ENCODE measurements around the gene EIF5. TPM values are rescaled to one million over a fixed set of nuclear protein-coding genes. Genes with fewer than 3 reads are reported as not detected.

The EIF5 gene
- total RNA-seq, 6 donors from 2014 or later: 103 to 265 (median 176) TPM

- no peaks in the 10 kb centered on the region for H3K9me3 ChIP-seq
- TF ChIP-seq POLR2A (IDR thresholded peaks at IDR 0.05) (no peak), EP300 (IDR thresholded peaks at IDR 0.05) (no peak), POLR2AphosphoS5 (IDR thresholded peaks at IDR 0.05) (no peak), CTCF (IDR thresholded peaks at IDR 0.05) (no peak)
- no peak for DNase-seq
- no peaks in the 10 kb centered on the region for H3K27me3 ChIP-seq
- ATAC-seq (ENCODE audit: low FRiP score in 2 of 2): no peak
- H3K36me3 ChIP-seq: no peaks in the 10 kb centered on the region
- H3K27ac ChIP-seq: no peak overlapping the region
- 76 to 80% methylated on average over 7 of the region's 7 CpGs for WGBS, 2 donors
- no peak overlapping the region for H3K4me3 ChIP-seq
- H3K4me1 ChIP-seq: no peaks in the 10 kb centered on the region
Observed at GRCh38 chr14:103293465-103293864, 40.6 kb upstream of the EIF5 start.

GRCh38 chr14:103294091-103294490, 39.9 kb upstream of the EIF5 start:
- TF ChIP-seq CTCF (IDR thresholded peaks at IDR 0.05) (no peak), EP300 (IDR thresholded peaks at IDR 0.05) (no peak)
- Histone ChIP-seq H3K9me3 (no peaks in the 10 kb centered on the region), H3K4me3 (no peak overlapping the region), H3K27me3 (no peaks in the 10 kb centered on the region), H3K27ac (no peak overlapping the region), H3K36me3 (no peaks in the 10 kb centered on the region), H3K4me1 (no peaks in the 10 kb centered on the region)
- WGBS, 2 donors: 86 to 89% methylated on average over 10 to 11 of the region's 11 CpGs
- no peak for ATAC-seq (ENCODE audit: low FRiP score in 2 of 2)
- no peak for DNase-seq

- Histone ChIP-seq H3K36me3 (no peaks in the 10 kb centered on the region), H3K27me3 (no peaks in the 10 kb centered on the region), H3K4me3 (no peak overlapping the region), H3K9me3 (no peaks in the 10 kb centered on the region), H3K27ac (no peak overlapping the region), H3K4me1 (no peaks in the 10 kb centered on the region)
- TF ChIP-seq EP300 (IDR thresholded peaks at IDR 0.05) (no peak), POLR2AphosphoS5 (IDR thresholded peaks at IDR 0.05) (no peak), CTCF (IDR thresholded peaks at IDR 0.05) (no peak), POLR2A (IDR thresholded peaks at IDR 0.05) (no peak)
- peak in 1 of 2 donors; percentile 69 for DNase-seq
- ATAC-seq (ENCODE audit: low FRiP score in 2 of 2): peak in 1 of 2 donors; percentile 56
Observed at GRCh38 chr14:103296007-103296406, 38.0 kb upstream of the EIF5 start.

- TF ChIP-seq POLR2A (IDR thresholded peaks at IDR 0.05) (no peak), CTCF (IDR thresholded peaks at IDR 0.05) (no peak), POLR2AphosphoS5 (IDR thresholded peaks at IDR 0.05) (no peak), EP300 (IDR thresholded peaks at IDR 0.05) (no peak)
- no peak for ATAC-seq (ENCODE audit: low FRiP score in 2 of 2)
- Histone ChIP-seq H3K4me1 (no peaks in the 10 kb centered on the region), H3K4me3 (no peak overlapping the region), H3K27me3 (no peaks in the 10 kb centered on the region), H3K9me3 (no peaks in the 10 kb centered on the region), H3K27ac (no peak overlapping the region), H3K36me3 (no peaks in the 10 kb centered on the region)
- 77 to 81% methylated on average over 12 of the region's 12 CpGs for WGBS, 2 donors
- DNase-seq: peak in 1 of 2 donors; percentile 25
Observed at GRCh38 chr14:103296987-103297386, 37.0 kb upstream of the EIF5 start.

GRCh38 chr14:103298620-103299019, 35.4 kb upstream of the EIF5 start:
- no peaks in the 10 kb centered on the region for H3K36me3 ChIP-seq
- no peak for TF ChIP-seq CTCF (IDR thresholded peaks at IDR 0.05)
- no peaks in the 10 kb centered on the region for H3K4me1 ChIP-seq
- H3K4me3 ChIP-seq: no peak overlapping the region
- 94 to 100% methylated on average over 1 of the region's 1 CpG for WGBS, 2 donors
- H3K9me3 ChIP-seq: no peaks in the 10 kb centered on the region
- H3K27me3 ChIP-seq: no peaks in the 10 kb centered on the region
- DNase-seq (no peak), ATAC-seq (ENCODE audit: low FRiP score in 2 of 2) (no peak)
- no peak overlapping the region for H3K27ac ChIP-seq
